ENCODE results near the gene UBA7. TPM values are rescaled to one million over a fixed set of nuclear protein-coding genes. Genes with fewer than 3 reads are reported as not detected.

The UBA7 gene
- total and polyA plus RNA-seq, 2 of the 13 experiments (the other 11 are each of a cell fraction or from before 2014, with no cell fraction given): 9.5 to 16.5 TPM

DNA sequence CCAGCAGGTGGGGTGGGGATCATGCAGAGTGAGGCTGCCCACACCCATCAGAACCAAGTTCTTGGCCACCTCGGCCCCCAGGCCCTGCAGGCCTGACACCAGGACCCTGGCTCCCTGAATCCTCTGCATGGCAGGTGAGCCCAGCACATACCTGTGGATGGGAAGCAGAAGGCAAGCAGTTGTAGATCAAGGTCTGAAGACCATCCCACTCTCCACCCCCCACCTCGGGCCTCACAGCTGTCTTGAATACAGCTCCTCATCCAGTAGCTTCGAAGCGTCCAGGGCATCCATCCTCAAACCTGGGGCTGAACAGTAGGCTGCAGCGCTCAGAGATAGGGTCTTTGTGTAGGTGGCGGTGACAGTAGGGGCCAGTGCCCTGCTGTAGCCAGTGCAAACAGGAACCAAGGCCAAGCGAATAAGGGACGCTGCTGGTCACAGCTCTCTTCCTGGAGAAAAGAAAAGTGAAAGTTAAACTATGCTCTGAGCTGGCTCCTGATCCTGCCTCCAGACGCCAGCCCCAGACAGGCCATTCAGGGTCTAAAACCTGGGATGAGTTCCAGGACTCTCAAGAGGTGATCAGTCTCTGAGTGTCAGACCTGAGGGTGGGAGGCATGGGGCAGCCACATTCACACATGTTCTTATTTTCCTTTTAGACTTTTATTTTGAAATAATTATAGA, at the start of gene UBA7 (continued):
- TF ChIP-seq ZNF740 (CRISPR knock-in tag; IDR thresholded peaks at IDR 0.05) (no peak), ZNF660 (CRISPR knock-in tag; IDR thresholded peaks at IDR 0.05; ENCODE audit: borderline replicate concordance, low read depth) (no peak), ZNF556 (CRISPR knock-in tag; IDR thresholded peaks at IDR 0.05; ENCODE audit: borderline replicate concordance) (0 out of 2 replicates have a peak, but pooled peaks have one; percentile 19), KLF11 (CRISPR knock-in tag; IDR thresholded peaks at IDR 0.05) (no peak), ZKSCAN8 (CRISPR knock-in tag; IDR thresholded peaks at IDR 0.05; ENCODE audit: borderline replicate concordance) (no peak), RARG (CRISPR knock-in tag; IDR thresholded peaks at IDR 0.05; ENCODE audit: low read depth) (no peak), KLF12 (CRISPR knock-in tag; IDR thresholded peaks at IDR 0.05; ENCODE audit: borderline replicate concordance) (no peak), MED8 (CRISPR knock-in tag; IDR thresholded peaks at IDR 0.05; ENCODE audit: insufficient replicate concordance) (no peak), ATF7 (IDR thresholded peaks at IDR 0.05) (no peak), ATF7 (CRISPR knock-in tag; IDR thresholded peaks at IDR 0.05) (no peak), ZBTB7B (CRISPR knock-in tag; IDR thresholded peaks at IDR 0.05) (peak; percentile 76; the same call in 1 of the 2 replicates), PHB2 (IDR thresholded peaks at IDR 0.05; ENCODE audit: partially characterized antibody) (no peak), SP140L (CRISPR knock-in tag; IDR thresholded peaks at IDR 0.05; ENCODE audit: borderline replicate concordance) (no peak), ZNF75D (CRISPR knock-in tag; IDR thresholded peaks at IDR 0.05; ENCODE audit: borderline replicate concordance) (no peak), ZNF879 (CRISPR knock-in tag; IDR thresholded peaks at IDR 0.05) (no peak), MYNN (CRISPR knock-in tag; IDR thresholded peaks at IDR 0.05; ENCODE audit: low read depth) (peak; percentile 55; the same call in 1 of the 2 replicates), ZNF44 (CRISPR knock-in tag; IDR thresholded peaks at IDR 0.05) (no peak), HNF1A (IDR thresholded peaks at IDR 0.05; ENCODE audit: low read depth) (no peak), HNF1A (CRISPR knock-in tag; IDR thresholded peaks at IDR 0.05; ENCODE audit: borderline replicate concordance) (no peak)
- TF ChIP-seq, protein P1, sequence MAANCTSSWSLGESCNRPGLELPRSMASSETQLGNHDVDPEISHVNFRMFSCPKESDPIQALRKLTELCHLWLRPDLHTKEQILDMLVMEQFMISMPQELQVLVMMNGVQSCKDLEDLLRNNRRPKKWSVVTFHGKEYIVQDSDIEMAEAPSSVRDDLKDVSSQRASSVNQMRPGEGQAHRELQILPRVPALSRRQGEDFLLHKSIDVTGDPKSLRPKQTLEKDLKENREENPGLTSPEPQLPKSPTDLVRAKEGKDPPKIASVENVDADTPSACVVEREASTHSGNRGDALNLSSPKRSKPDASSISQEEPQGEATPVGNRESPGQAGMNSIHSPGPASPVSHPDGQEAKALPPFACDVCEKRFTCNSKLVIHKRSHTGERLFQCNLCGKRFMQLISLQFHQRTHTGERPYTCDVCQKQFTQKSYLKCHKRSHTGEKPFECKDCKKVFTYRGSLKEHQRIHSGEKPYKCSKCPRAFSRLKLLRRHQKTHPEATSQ (CRISPR knock-in tag; IDR thresholded peaks at IDR 0.05; ENCODE audit: borderline replicate concordance): no peak

All from HepG2 (cell line).